Retina (tissue), 1 donor: Measurements from ENCODE around the gene JARID2.

ENCODE experiments used
- DNase-seq: peaks from one replicate; pipeline ENCODE4 v3.0.0-alpha.2; 2016

Gene JARID2

DNA sequence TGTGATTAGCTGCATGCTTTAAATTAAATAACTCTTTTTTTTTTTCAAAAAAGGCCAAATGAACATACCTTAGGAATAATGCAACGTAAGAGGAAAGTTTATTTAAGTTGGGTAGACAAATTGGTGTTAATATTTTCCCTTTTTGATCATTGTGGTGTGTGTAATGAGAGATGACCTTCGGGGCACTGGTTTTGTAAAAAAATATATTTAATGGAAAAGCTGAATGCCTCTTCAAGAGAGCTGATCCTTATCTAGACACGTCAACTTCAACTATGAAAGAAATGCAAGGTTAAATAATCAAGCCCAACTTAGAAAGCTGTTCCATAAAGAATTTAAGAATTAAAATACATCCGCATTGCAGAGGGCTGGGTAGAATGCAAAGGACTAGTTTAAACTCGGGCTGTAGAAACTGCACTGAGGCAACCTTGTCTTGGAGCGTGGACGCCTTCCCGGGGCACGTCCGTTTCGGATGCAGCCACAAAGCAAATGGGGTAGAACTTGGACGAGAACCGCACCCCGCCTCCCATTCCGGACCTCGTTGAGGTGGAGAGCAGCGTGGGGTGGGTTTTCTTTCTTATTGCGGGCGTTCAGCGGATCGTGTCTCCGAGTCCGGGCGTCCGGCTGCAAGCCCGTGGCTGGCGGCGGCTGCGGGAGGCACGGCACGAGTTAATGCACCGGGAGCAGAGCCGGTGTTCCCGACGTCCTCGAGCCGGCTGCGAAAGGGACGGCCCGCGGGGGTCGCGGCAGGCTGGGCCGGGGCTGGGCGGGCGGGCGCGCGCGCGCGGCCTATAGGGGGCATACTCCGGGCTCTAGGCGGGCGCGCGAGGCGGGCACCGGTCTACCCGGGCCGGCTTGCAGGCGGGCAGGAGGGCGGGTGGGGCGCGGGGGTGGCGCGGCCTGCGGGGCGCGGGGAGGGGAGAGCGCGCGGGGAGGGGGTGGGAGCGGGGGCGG lies 1.9 kb downstream of the JARID2 start:
- peak; percentile 76 for DNase-seq

DNA sequence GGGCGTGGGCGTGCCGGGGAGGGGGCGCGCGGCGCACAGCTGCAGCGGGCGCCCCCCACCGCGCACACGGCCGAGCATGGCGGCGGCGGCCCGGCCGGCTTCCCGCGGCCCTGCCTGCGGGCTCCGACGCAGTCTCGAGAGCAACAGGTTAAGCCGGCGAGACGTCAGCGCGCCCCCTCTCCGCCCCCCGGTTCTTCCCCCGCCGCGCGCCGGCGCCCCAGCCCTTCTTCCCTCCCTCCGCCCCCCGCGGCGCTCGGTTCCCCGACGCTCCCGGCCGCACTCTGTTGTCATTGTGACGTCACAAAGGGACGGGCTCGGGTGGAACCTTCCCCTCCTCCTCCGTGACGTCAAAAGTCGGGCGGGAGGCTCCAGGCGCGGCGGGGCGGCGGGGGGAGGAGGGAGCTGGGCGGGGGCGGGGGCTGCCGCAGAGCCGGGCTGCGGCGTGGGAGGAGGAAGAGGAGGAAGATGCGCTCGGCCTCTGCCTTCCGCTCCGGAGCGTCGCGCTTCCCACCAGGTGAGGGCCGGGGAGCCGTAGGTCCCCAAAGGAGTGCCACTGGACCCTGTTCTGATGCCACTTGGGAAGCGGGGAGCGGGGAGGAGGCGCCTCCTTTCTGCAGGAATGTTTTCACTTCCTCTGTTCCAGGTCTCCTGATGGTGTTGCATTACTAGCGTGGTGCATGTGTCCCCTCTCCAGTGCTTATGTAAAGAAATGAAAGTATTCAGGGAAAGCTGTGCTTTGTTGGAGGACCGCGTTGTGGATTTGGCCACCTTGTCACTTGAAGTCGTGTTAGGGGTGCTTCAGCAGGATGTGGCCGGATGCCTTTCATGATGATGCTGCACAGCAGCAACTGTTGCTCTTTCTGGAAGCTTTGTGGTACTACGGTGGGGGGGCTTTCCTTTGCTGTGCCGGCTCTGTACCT lies 2.8 kb downstream of the JARID2 start:
- peak; percentile 84 for DNase-seq

- no peak for DNase-seq
Observed at GRCh38 chr6:15249371-15250019, 3.6 kb downstream of the JARID2 start.

DNA sequence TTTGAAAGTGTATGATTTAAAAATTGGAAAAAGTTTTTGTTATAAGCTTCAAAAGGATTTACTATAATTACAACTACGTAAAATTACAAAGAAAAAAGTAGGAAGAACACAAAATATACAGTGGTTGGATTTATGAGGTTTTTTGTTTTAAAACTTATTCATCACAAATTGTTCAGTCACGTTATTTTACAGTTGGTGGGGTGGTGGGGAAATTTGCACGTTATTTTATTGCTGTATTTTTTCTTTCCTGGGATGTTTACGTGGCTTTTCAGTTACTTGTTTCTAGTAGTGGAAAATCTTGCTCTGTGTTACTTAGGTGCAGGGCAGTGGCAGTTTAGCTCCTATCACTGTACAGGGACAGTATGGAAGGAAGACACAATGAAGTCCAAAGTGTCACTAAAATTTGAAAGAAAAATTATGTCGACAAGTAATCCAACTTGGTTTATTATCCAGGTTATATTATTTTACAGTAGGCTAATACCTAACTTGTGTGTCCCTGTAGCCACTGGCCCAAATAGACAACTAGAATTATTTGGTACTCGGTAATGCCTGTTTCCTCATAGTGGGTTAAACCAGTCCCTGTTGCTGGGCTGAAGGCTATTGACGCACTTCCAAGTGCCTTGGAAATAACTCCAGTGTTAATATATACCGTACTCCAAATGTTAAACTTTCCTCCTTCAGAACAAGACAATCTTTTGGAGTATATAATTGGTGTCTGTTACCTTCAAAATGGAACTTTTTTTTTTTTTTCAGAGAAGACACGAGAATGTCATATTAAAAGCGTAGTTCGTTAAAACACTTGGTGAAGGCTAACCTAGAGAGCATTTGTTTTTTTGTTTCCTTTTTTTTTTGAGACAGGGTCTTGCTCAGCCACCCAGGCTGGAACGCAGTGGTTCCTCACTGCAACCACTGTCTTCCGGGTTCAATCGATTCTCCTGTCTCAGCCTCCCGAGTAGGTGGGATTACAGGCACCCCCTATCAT lies 4.6 kb downstream of the JARID2 start:
- DNase-seq = no peak

DNA sequence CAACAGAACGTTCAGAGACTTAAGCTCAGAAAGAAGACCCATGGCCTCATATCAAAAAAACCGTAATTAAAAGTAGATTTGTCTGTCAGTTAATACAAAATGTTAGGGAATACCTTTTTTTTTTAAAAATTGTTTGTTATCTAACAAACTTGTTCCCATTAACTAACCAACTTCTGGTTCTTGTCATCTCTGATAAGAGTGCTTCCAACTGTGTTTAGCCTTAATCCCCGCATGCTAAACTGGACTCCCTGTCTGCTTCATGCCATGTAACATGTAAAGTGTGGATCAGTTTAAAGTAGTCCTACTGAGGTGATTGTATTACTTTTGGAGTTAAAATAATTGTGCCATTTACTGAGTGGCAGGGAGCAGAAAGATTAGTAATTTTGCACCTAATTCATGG lies 6.3 kb downstream of the JARID2 start:
- no peak for DNase-seq

GRCh38 chr6:15253203-15254022 lies 7.5 kb downstream of the JARID2 start:
- DNase-seq = no peak

DNA sequence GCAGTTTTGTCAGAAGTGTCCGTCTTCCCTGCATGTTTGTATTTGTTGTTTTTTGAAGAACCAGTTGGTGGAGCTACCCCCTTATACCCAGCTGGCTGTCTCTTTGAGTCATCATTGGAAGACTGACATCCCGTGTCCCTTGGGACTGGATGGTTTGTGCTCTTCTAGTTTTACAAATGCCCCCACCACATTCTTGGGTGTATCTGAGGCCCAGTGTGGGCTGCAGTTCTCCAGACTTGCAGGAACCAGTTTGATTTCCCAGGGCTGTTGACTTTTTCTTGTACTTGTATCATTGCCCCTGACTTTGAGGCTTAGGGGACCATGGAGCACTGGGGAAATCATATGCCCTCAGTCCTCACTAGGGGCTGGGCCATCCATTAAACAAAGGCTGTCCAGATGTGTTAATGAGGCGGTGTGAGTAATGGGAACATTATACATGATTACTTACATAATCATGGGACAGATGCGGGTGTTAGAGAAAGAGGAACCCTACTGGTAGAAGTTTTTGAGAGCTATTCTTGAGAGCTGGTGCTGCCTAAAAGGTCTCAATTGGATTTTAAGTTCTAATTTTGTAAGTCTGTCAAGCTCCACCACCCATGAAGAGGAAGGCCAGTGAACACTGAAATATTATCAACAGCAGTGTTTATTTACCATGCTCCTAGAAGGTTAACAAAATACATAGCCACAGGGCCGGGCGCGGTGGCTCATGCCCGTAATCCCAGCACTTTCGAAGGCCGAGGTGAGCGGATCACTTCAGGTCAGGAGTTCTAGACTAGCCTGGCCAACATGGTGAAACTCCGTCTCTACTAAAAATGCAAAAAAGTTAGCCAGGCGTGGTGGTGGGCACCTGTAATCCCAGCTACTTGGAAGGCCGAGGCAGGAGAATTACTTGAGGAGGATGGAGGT lies 8.5 kb downstream of the JARID2 start:
- no peak for DNase-seq

DNA sequence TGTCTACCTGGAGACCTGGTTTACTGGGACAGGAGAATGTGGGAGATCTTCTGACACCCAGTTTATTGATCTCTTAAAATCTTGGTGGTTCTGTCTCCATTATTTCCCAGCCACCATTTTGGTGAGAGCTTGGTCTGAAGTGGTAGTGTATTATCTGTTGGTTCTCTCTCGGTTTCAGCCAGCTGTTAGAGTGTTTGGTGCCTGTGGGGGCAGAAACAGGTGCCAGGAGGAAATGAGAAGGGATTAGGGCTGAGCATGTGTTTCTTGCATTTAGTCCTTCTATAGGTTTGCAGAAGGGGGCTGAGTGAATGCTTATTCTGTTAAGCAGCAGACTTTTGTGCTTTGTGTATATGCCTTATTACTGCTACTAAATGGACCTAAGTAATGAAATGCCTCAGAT lies 9.6 kb downstream of the JARID2 start:
- DNase-seq = no peak

DNA sequence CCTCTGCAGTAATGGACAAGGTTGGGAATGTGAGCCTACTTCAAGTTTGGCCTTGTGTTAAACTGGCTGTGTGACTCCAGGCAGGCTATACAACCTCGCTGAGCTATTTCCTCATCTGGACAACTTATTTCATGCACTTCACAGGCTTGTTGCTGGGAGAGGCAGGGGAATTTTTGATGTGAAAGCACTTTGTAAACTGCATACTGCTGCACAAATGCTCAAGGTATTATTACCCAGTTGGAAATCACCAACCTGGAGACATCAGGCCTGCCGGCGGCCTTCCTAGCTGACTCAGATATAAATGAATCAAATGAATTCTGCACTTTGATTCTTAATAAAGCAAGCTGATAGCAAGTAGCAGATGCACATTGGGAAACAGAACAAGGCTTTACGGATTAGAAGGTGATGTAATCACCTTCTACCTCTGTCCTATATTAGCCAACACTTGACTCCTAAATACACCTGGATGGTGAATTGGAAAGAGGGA lies 10.1 kb downstream of the JARID2 start:
- DNase-seq = no peak

GRCh38 chr6:15256538-15257271 lies 10.8 kb downstream of the JARID2 start:
- no peak for DNase-seq

GRCh38 chr6:15257357-15258132 lies 11.7 kb downstream of the JARID2 start:
- no peak for DNase-seq

DNA sequence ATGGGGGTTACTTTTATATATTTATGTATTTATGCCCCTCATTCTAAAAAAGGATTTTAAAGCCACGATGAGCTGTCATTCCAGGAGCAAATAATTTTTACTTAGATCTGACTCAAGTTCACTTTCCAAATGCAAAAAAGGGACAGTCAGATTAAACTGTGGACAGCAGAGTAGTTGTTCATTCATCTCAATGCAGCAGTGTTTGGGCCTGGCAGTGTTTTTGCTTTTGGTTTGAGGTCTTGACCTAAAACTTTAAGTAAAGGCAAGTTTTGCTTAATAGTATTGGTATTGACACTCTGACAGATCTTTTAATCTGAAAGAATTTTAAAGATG lies 13.9 kb downstream of the JARID2 start:
- no peak for DNase-seq

DNA sequence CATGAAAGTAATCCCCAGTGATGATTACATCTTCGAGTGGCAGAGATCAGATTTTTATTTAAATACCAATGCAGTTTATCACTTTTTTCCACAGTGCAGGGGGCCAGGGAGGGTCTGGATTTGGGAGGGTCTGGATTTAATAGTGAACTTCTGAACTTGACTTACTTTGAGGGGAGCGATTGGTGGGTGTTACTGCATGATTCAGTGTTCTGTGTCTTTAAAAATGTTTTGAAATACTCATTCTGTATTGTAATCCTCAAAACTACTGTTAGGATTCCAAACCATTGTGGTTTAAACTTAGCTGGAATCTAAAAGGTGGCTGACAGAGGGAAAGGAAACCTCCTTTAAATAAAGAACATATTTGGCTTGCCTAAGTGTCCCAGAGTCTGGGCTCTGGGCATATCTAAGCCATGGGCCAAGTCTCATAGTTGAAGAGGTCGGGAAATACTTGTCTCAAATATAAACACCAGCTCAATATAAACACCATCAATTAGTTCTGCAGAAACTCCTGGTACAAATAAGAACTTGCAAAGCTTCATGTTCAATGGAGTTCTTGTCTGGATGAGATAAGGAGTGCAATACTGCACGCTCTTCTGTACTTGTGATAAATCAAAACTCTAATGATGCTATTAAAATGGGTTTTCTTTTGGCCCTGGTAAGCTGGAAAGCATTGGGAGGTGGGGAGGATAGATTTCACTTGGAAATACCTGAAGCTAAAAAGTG lies 14.4 kb downstream of the JARID2 start:
- no peak for DNase-seq

- no peak for DNase-seq
Observed at GRCh38 chr6:15263780-15264374, 18.0 kb downstream of the JARID2 start.

- no peak for DNase-seq
Observed at GRCh38 chr6:15264412-15264811, 18.5 kb downstream of the JARID2 start.

- DNase-seq = peak; percentile 75
Observed at GRCh38 chr6:15264902-15265761, 19.3 kb downstream of the JARID2 start.
